ENCODE data around the gene CCDC159. TPM values are rescaled to one million over a fixed set of nuclear protein-coding genes. Genes with fewer than 3 reads are reported as not detected.
A peak's percentile ranks its signal among the peaks of the same experiment; 100 is the strongest.

Gene CCDC159
- total and polyA plus RNA-seq, 2 donors (not counting 1 experiment from before 2014, with no cell fraction given), result 57.5 to 128 TPM

- H3K4me3 ChIP-seq (ENCODE audit: control extremely low read depth in 1 of 5, extremely low read depth in 1 of 5, insufficient read depth in 1 of 5, low read depth in 2 of 5, low read length in 4 of 5), result peak overlapping the region in 1 of 5 experiments; percentile 21
- Mint-ChIP-seq H3K27me3 (no peaks in the 10 kb centered on the region), H3K27ac (no peak overlapping the region), H3K4me3 (peak overlapping the region; percentile 16), H3K4me1 (peaks cover 23% of the 10 kb centered on the region), H3K9me3 (ENCODE audit: insufficient read depth) (no peaks in the 10 kb centered on the region)
- peaks cover 10 to 16% of the 10 kb centered on the region in 2 donors for H3K4me1 ChIP-seq (ENCODE audit: control insufficient read depth in 2 of 2, insufficient read depth in 2 of 2, low read length in 2 of 2)
- no peak for TF ChIP-seq EZH2 (IDR thresholded peaks at IDR 0.05; ENCODE audit: borderline replicate concordance, insufficient read depth, low read depth, low read length, poor library complexity, severe bottlenecking)
- TF ChIP-seq CTCF (IDR thresholded peaks at IDR 0.05), result no peak
- H3K36me3 ChIP-seq (replicated peaks in 1 of 2; ENCODE audit: control extremely low read depth in 1 of 2, control insufficient read depth in 1 of 2, extremely low read depth in 1 of 2, insufficient read depth in 2 of 2, low read length in 1 of 2), result peaks cover 8 to 12% of the 10 kb centered on the region in 2 experiments
- ChIA-PET CTCF (no interaction called here), POLR2A (interaction anchor here (2.2 kb wide), 1 partner anchor 37 kb away, joined by 8 read pairs; no protein-coding TSS in a partner anchor)
- H2AFZ ChIP-seq (ENCODE audit: insufficient read depth, low read depth, low read length, poor library complexity, severe bottlenecking), result no peak overlapping the region
- no peak overlapping the region for H3K4me2 ChIP-seq (replicated peaks; ENCODE audit: low read depth, low read length, poor library complexity, severe bottlenecking)
- H4K20me1 ChIP-seq (ENCODE audit: control insufficient read depth, insufficient read depth, low read length, poor library complexity, severe bottlenecking), result no peaks in the 10 kb centered on the region
- H3K9me3 ChIP-seq (ENCODE audit: control extremely low read depth in 1 of 3, control insufficient read depth in 2 of 3, insufficient read depth in 1 of 3, low read length in 2 of 3), result peaks cover 0 to 13% (median 0%) of the 10 kb centered on the region in 3 donors
- H3K79me2 ChIP-seq (ENCODE audit: control insufficient read depth, insufficient read depth, low read length), result no peaks in the 10 kb centered on the region
- no peak overlapping the region for H3K9ac ChIP-seq (ENCODE audit: low read length)
- intact Hi-C loops (cut with micrococcal nuclease), result no loop called here
- no peaks in the 10 kb centered on the region for H3K27me3 ChIP-seq (replicated peaks in 1 of 4; ENCODE audit: control extremely low read depth in 1 of 4, control insufficient read depth in 3 of 4, insufficient read depth in 4 of 4, low read length in 3 of 4)
- 100% methylated on average over 1 of the region's 7 CpGs for WGBS (ENCODE audit: insufficient coverage)
- no peak for ATAC-seq (ENCODE audit: low read depth)
- no peak overlapping the region for H3K27ac ChIP-seq (ENCODE audit: low read length in 2 of 2)
- DNase-seq, result no peak
Observed at GRCh38 chr19:11338121-11338520, 8.2 kb upstream of the CCDC159 start.

- Histone ChIP-seq H3K79me2 (ENCODE audit: control insufficient read depth, insufficient read depth, low read length) (no peaks in the 10 kb centered on the region), H4K20me1 (ENCODE audit: control insufficient read depth, insufficient read depth, low read length, poor library complexity, severe bottlenecking) (no peaks in the 10 kb centered on the region), H3K4me2 (replicated peaks; ENCODE audit: low read depth, low read length, poor library complexity, severe bottlenecking) (peak overlapping the region; percentile 95), H3K4me1 (ENCODE audit: control insufficient read depth in 2 of 2, insufficient read depth in 2 of 2, low read length in 2 of 2) (peaks cover 10 to 16% of the 10 kb centered on the region in 2 donors), H3K36me3 (replicated peaks in 1 of 2; ENCODE audit: control extremely low read depth in 1 of 2, control insufficient read depth in 1 of 2, extremely low read depth in 1 of 2, insufficient read depth in 2 of 2, low read length in 1 of 2) (peaks cover 8 to 12% of the 10 kb centered on the region in 2 experiments), H2AFZ (ENCODE audit: insufficient read depth, low read depth, low read length, poor library complexity, severe bottlenecking) (peak overlapping the region; percentile 85), H3K27ac (ENCODE audit: low read length in 2 of 2) (peak overlapping the region in 1 of 2 donors; percentile 15), H3K27me3 (replicated peaks in 1 of 4; ENCODE audit: control extremely low read depth in 1 of 4, control insufficient read depth in 3 of 4, insufficient read depth in 4 of 4, low read length in 3 of 4) (no peaks in the 10 kb centered on the region), H3K9me3 (ENCODE audit: control extremely low read depth in 1 of 3, control insufficient read depth in 2 of 3, insufficient read depth in 1 of 3, low read length in 2 of 3) (peaks cover 0 to 13% (median 0%) of the 10 kb centered on the region in 3 donors), H3K9ac (ENCODE audit: low read length) (peak overlapping the region; percentile 67), H3K4me3 (ENCODE audit: control extremely low read depth in 1 of 5, extremely low read depth in 1 of 5, insufficient read depth in 1 of 5, low read depth in 2 of 5, low read length in 4 of 5) (peak overlapping the region; percentile 51 to 65 (median 58))
- H3K9me3 Mint-ChIP-seq (ENCODE audit: insufficient read depth), result no peaks in the 10 kb centered on the region
- ChIA-PET CTCF (interaction anchor here (2.0 kb wide), 1 partner anchor 42 kb away, joined by 10 read pairs; no protein-coding TSS in a partner anchor), POLR2A (interaction anchor here (1.6 to 2.2 kb wide), 2 partner anchors 35 to 37 kb away, joined by 4 to 8 read pairs; partner anchors contain the start of gene SWSAP1)
- ATAC-seq (ENCODE audit: low read depth) (no peak), DNase-seq (peak; percentile 13)
- H3K27ac Mint-ChIP-seq, result peak overlapping the region; percentile 61
- intact Hi-C loops (cut with micrococcal nuclease), result no loop called here
- peak overlapping the region; percentile 81 for H3K4me3 Mint-ChIP-seq
- peaks cover 23% of the 10 kb centered on the region for H3K4me1 Mint-ChIP-seq
- TF ChIP-seq EZH2 (IDR thresholded peaks at IDR 0.05; ENCODE audit: borderline replicate concordance, insufficient read depth, low read depth, low read length, poor library complexity, severe bottlenecking) (no peak), CTCF (IDR thresholded peaks at IDR 0.05) (no peak)
- 47% methylated on average over 18 of the region's 21 CpGs for WGBS (ENCODE audit: insufficient coverage)
- no peaks in the 10 kb centered on the region for H3K27me3 Mint-ChIP-seq
Observed at GRCh38 chr19:11338569-11339253, 7.6 kb upstream of the CCDC159 start.

Measured in B cell (primary cell).